DND-41 (cell line): ENCODE data around the gene ALOX12.

Source experiments
- ATAC-seq: fragments of 200-7000 bp; cut with Tn5 transposase; 3 replicates; pipeline ENCODE4 v1.9.1; 2021; ENCODE audit warnings: low read depth; ENCODE audit not compliant: insufficient read depth
- DNase-seq: peaks from one replicate; pipeline ENCODE4 v3.0.0-alpha.2; 2020
- H2AFZ ChIP-seq: 2 replicates; pipeline ENCODE4 v1.6.0; 2012; ENCODE audit warnings: low read depth, low read length
- H3K27ac ChIP-seq: 2 replicates; pipeline ENCODE4 v1.5.1; 2012; ENCODE audit warnings: low read length, inconsistent platforms
- H3K27me3 ChIP-seq: fragments of 200-600 bp; sonication (generic); 2 replicates; pipeline ENCODE4 v1.6.0; 2012; ENCODE audit warnings: low read length, mild to moderate bottlenecking, inconsistent platforms; ENCODE audit not compliant: insufficient read depth, poor library complexity
- H3K36me3 ChIP-seq: 2 replicates; pipeline ENCODE4 v1.5.1; 2012; ENCODE audit warnings: low read length, inconsistent platforms; ENCODE audit not compliant: insufficient read depth
- H3K4me1 ChIP-seq: 2 replicates; pipeline ENCODE4 v1.5.1; 2012; ENCODE audit warnings: mild to moderate bottlenecking, low read length; ENCODE audit not compliant: insufficient read depth
- H3K4me2 ChIP-seq: 2 replicates; pipeline ENCODE4 v1.6.0; 2012; ENCODE audit warnings: mild to moderate bottlenecking, moderate library complexity, low read length, inconsistent platforms; ENCODE audit not compliant: insufficient read depth
- H3K4me3 ChIP-seq, 2 experiments: fragments of 200-600 bp in 1 of 2; shearing (Covaris generic) in 1 of 2; 2 replicates each; pipeline ENCODE4 v1.5.1; 2012 to 2016; ENCODE audit warnings: inconsistent platforms in 2 of 2, low read length in 2 of 2, mild to moderate bottlenecking in 2 of 2, low read depth in 1 of 2, moderate library complexity in 1 of 2
- H3K79me2 ChIP-seq: 2 replicates; pipeline ENCODE4 v1.6.0; 2012; ENCODE audit warnings: low read length, inconsistent platforms; ENCODE audit not compliant: insufficient read depth
- H3K9ac ChIP-seq: 2 replicates; pipeline ENCODE4 v1.6.0; 2012; ENCODE audit warnings: low read depth, mild to moderate bottlenecking, inconsistent platforms, low read length, moderate library complexity
- H3K9me3 ChIP-seq: 2 replicates; pipeline ENCODE4 v1.5.1; 2012; ENCODE audit warnings: low read length, moderate library complexity, mild to moderate bottlenecking, inconsistent platforms; ENCODE audit not compliant: insufficient read depth, severe bottlenecking
- H4K20me1 ChIP-seq: 2 replicates; pipeline ENCODE4 v1.6.0; 2012; ENCODE audit warnings: low read length; ENCODE audit not compliant: insufficient read depth
- CTCF ChIP-seq: IDR thresholded peaks from 2 replicates; pipeline ENCODE4 v1.5.1; 2012; ENCODE audit warnings: borderline replicate concordance, low read length, moderate library complexity, mild to moderate bottlenecking; ENCODE audit not compliant: poor library complexity, severe bottlenecking; ENCODE audit errors: extremely low read depth
- EZH2 ChIP-seq: IDR thresholded peaks from 3 replicates; pipeline ENCODE4 v1.6.1; 2012; ENCODE audit warnings: borderline replicate concordance, low read depth, mild to moderate bottlenecking, moderate library complexity, low read length, inconsistent platforms; ENCODE audit not compliant: severe bottlenecking

ALOX12 gene

GRCh38 chr17:7002288-7003047 lies 6.6 kb downstream of the ALOX12 start:
- Histone ChIP-seq H3K27me3 (no peaks in the 10 kb centered on the region), H3K4me2 (no peak overlapping the region), H2AFZ (no peak overlapping the region), H3K9ac (no peak overlapping the region), H3K27ac (no peak overlapping the region), H3K4me3 (no peak overlapping the region), H3K4me1 (no peaks in the 10 kb centered on the region), H3K79me2 (peaks cover 21% of the 10 kb centered on the region; the same call in 1 of the 2 replicates), H3K36me3 (peaks cover 50% of the 10 kb centered on the region), H4K20me1 (peaks cover 12% of the 10 kb centered on the region; the same call in 1 of the 2 replicates), H3K9me3 (no peaks in the 10 kb centered on the region)
- no peak for TF ChIP-seq CTCF
- no peak for TF ChIP-seq EZH2
- DNase-seq (no peak), ATAC-seq (no peak)

- Histone ChIP-seq H3K4me1 (no peaks in the 10 kb centered on the region), H2AFZ (no peak overlapping the region), H3K27ac (no peak overlapping the region), H3K36me3 (peaks cover 48% of the 10 kb centered on the region), H4K20me1 (peaks cover 12% of the 10 kb centered on the region; the same call in 1 of the 2 replicates), H3K27me3 (no peaks in the 10 kb centered on the region), H3K4me3 (no peak overlapping the region), H3K4me2 (no peak overlapping the region), H3K9ac (no peak overlapping the region), H3K9me3 (no peaks in the 10 kb centered on the region), H3K79me2 (peaks cover 30% of the 10 kb centered on the region; the same call in 1 of the 2 replicates)
- ATAC-seq (no peak), DNase-seq (no peak)
- no peak for TF ChIP-seq CTCF
- TF ChIP-seq EZH2: no peak
Measured at GRCh38 chr17:7003745-7004144, 7.9 kb downstream of the ALOX12 start.

- peaks cover 35% of the 10 kb centered on the region for H3K79me2 ChIP-seq
- no peak overlapping the region for H3K27ac ChIP-seq
- H4K20me1 ChIP-seq: peaks cover 12% of the 10 kb centered on the region; the same call in 1 of the 2 replicates
- no peak for TF ChIP-seq EZH2
- TF ChIP-seq CTCF: peak; percentile 91
- no peak overlapping the region for H2AFZ ChIP-seq
- ATAC-seq: peak; percentile 92
- no peaks in the 10 kb centered on the region for H3K27me3 ChIP-seq
- peaks cover 5% of the 10 kb centered on the region for H3K4me1 ChIP-seq
- H3K9me3 ChIP-seq: no peaks in the 10 kb centered on the region
- H3K9ac ChIP-seq: no peak overlapping the region
- H3K4me3 ChIP-seq: no peak overlapping the region
- peaks cover 44% of the 10 kb centered on the region for H3K36me3 ChIP-seq
- H3K4me2 ChIP-seq: no peak overlapping the region
- peak; percentile 55 for DNase-seq
Measured at GRCh38 chr17:7004398-7005253, 8.8 kb downstream of the ALOX12 start.
